Panc1 (cell line): ENCODE measurements around the gene CNTNAP4. TPM values are rescaled to one million over a fixed set of nuclear protein-coding genes. Genes with fewer than 3 reads are reported as not detected.

Source experiments
- ATAC-seq: fragments of 200-7000 bp; cut with Tn5 transposase; 2 replicates; pipeline ENCODE4 v1.9.1; 2020; ENCODE audit warnings: mild to moderate bottlenecking, moderate library complexity
- BruUV-seq: library from RNA; stranded (reverse); fragments of 400-500 nt; replicated peaks from 2 replicates; lab custom pipeline; 2021; lab: Mats Ljungman, UMichigan
- CTCF ChIA-PET: fragments of 300-600 bp; sonication (Branson Sonifier 250); formaldehyde crosslinking; loops from one replicate; lab custom pipeline; 2022; ENCODE audit warnings: antibody characterized with exemption; lab: Charles Lee
- POLR2A ChIA-PET: fragments of 300-600 bp; sonication (Branson Sonifier 250); formaldehyde crosslinking; loops from one replicate; lab custom pipeline; 2022; ENCODE audit warnings: antibody characterized with exemption; lab: Charles Lee
- DNase-seq: peaks from one replicate; pipeline ENCODE4 v3.0.0-alpha.2; 2010; ENCODE audit warnings: low read depth, low spot score
- H3K27ac ChIP-seq: 2 replicates; pipeline ENCODE4 v1.5.1; 2011; ENCODE audit warnings: mild to moderate bottlenecking, low read length, inconsistent platforms
- H3K27me3 ChIP-seq: fragments of 200-500 bp; sonication (Bioruptor generic); 2 replicates; pipeline ENCODE4 v1.6.0; 2014; ENCODE audit warnings: low read length, inconsistent platforms; ENCODE audit not compliant: control insufficient read depth, insufficient read depth
- H3K36me3 ChIP-seq: fragments of 200-500 bp; sonication (Bioruptor generic); 2 replicates; pipeline ENCODE4 v1.5.1; 2014; ENCODE audit warnings: inconsistent platforms, mild to moderate bottlenecking, low read length, moderate library complexity; ENCODE audit not compliant: control insufficient read depth, insufficient read depth
- H3K4me1 ChIP-seq: 2 replicates; pipeline ENCODE4 v1.5.1; 2011; ENCODE audit warnings: inconsistent platforms, mild to moderate bottlenecking, low read length, moderate library complexity; ENCODE audit not compliant: control insufficient read depth, insufficient read depth
- H3K4me3 ChIP-seq, 2 experiments: 2 replicates each; pipeline ENCODE4 v1.5.1; 2011 to 2012; ENCODE audit warnings: low read depth in 2 of 2, low read length in 2 of 2, mild to moderate bottlenecking in 2 of 2, inconsistent platforms in 1 of 2, moderate library complexity in 1 of 2
- H3K9me3 ChIP-seq: fragments of 200-500 bp; sonication (Bioruptor generic); 2 replicates; pipeline ENCODE4 v1.5.1; 2014; ENCODE audit warnings: low read depth, mild to moderate bottlenecking, inconsistent platforms, low read length, moderate library complexity; ENCODE audit not compliant: control insufficient read depth, insufficient read depth
- CTCF ChIP-seq: fragments of 450-650 bp; IDR thresholded peaks from 2 replicates; pipeline ENCODE4 v1.5.1; 2017; ENCODE audit warnings: mild to moderate bottlenecking
- POLR2AphosphoS5 ChIP-seq: IDR thresholded peaks from 2 replicates; pipeline ENCODE4 v1.6.1; 2012; ENCODE audit warnings: mild to moderate bottlenecking, low read depth, low read length, moderate library complexity
- REST ChIP-seq, 2 experiments: IDR thresholded peaks; 2 replicates each; pipeline ENCODE4 v1.6.1; 2011 to 2012; ENCODE audit warnings: low read depth in 2 of 2, control low read depth in 1 of 2, low read length in 1 of 2, mild to moderate bottlenecking in 1 of 2, moderate library complexity in 1 of 2; ENCODE audit not compliant: insufficient read depth in 1 of 2
- SIN3A ChIP-seq: IDR thresholded peaks from 2 replicates; pipeline ENCODE4 v1.6.1; 2012; ENCODE audit warnings: low read depth, mild to moderate bottlenecking, low read length, moderate library complexity, borderline replicate concordance; ENCODE audit not compliant: insufficient read depth
- TCF7L2 ChIP-seq: IDR thresholded peaks from 2 replicates; pipeline ENCODE4 v1.6.1; 2011; ENCODE audit warnings: mild to moderate bottlenecking, low read depth, low read length, inconsistent platforms
- in situ Hi-C: cut with HindIII; loops from 2 replicates; pipeline ENCODE4 v1.10.0; 2016; ENCODE audit warnings: low sequenced_read_pairs, low pct_unique_long_range_greater_than_20kb
- intact Hi-C: fragments of 100-400 bp; cut with micrococcal nuclease; formaldehyde crosslinking; loops from one replicate; pipeline ENCODE4 v1.10.0; 2022; ENCODE audit not compliant: unreplicated experiment
- total RNA-seq: library from RNA; stranded (reverse); gene quantifications from one replicate; pipeline ENCODE4 v1.2.1, GENCODE V29; 2021; ENCODE audit not compliant: unreplicated experiment

The CNTNAP4 gene
- total RNA-seq, 1 experiment from 2014 or later: not detected

GRCh38 chr16:76292218-76292617 is 15.0 kb downstream of the CNTNAP4 start:
- ChIA-PET POLR2A (no interaction called here), CTCF (interaction anchor here (0.7 kb wide), 1 partner anchor 878 kb away, joined by 4 read pairs; no protein-coding TSS in a partner anchor)
- Histone ChIP-seq H3K9me3 (no peaks in the 10 kb centered on the region), H3K4me1 (no peaks in the 10 kb centered on the region), H3K4me3 (no peak overlapping the region), H3K27me3 (no peaks in the 10 kb centered on the region), H3K36me3 (no peaks in the 10 kb centered on the region), H3K27ac (no peak overlapping the region)
- in situ Hi-C loops (no loop called here), intact Hi-C loops (no loop called here)
- no peak for DNase-seq
- BruUV-seq: no TSS peak
- no peak for ATAC-seq
- TF ChIP-seq POLR2AphosphoS5 (no peak), REST (IDR thresholded peaks at IDR 0.05; ENCODE audit: insufficient read depth in 1 of 2, low read depth in 2 of 2, low read length in 1 of 2) (no peak), SIN3A (no peak), TCF7L2 (no peak)

- CTCF ChIA-PET: no interaction called here
Measured at GRCh38 chr16:76293980-76294379, 16.8 kb downstream of the CNTNAP4 start.

More at GRCh38 chr16:76293980-76294379, 16.8 kb downstream of the CNTNAP4 start:
- H3K27me3 ChIP-seq: no peaks in the 10 kb centered on the region
- no peaks in the 10 kb centered on the region for H3K9me3 ChIP-seq
- intact Hi-C loops: no loop called here
- ATAC-seq (no peak), DNase-seq (no peak)
- no TSS peak for BruUV-seq
- no peak overlapping the region for H3K27ac ChIP-seq
- POLR2A ChIA-PET: no interaction called here
- TF ChIP-seq TCF7L2 (no peak), SIN3A (no peak), POLR2AphosphoS5 (no peak), CTCF (no peak), REST (IDR thresholded peaks at IDR 0.05; ENCODE audit: insufficient read depth in 1 of 2, low read depth in 2 of 2, low read length in 1 of 2) (no peak)
- in situ Hi-C loops: no loop called here
- no peaks in the 10 kb centered on the region for H3K36me3 ChIP-seq
- no peak overlapping the region for H3K4me3 ChIP-seq
- H3K4me1 ChIP-seq: no peaks in the 10 kb centered on the region
